HTERT RPE-1 (cell line): ENCODE measurements around the gene PSMC5.
"Not testable (repeated sequence)": the region's sequence is repeated elsewhere in the genome, so short reads cannot be mapped to it uniquely, and the experiment has no call there.

ENCODE experiments used
- in situ Hi-C: fragments of 300-500 bp; cut with MboI; formaldehyde crosslinking; loops from 4 replicates; pipeline ENCODE4 v1.14.3; 2020; ENCODE audit warnings: low sequenced_read_pairs

The PSMC5 gene

GRCh38 chr17:63827002-63827800, at the start of gene PSMC5, which contains the start of gene FTSJ3:
PSMC5 (plus strand) TSS chr17:63827431; CDS start chr17:63827491, 60 bp downstream.
FTSJ3 (minus strand) TSS chr17:63827663; CDS start chr17:63826902, 761 bp downstream.
- in situ Hi-C loops, result no loop called here

- in situ Hi-C loops, result no loop called here
Measured at GRCh38 chr17:63780507-63780906, 46.7 kb upstream of the PSMC5 start.

DNA sequence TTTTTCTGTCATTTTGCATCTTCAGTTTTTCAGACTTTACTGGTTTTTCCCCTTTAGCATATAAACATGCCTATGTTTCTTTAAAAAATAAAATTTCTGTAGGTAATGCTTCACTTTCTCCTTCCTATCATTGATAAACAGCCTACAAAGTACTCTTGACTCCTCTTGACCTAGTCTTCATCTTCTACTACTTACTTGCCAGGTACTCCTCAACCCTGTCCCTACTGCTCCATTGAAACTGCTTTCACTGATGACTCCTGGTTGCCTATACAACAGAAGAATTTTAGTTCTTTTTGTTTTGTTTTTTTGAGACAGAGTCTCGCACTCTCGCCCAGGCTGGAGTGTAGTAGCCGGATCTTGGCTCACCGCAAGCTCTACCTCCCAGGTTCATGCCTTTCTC, 46.3 kb upstream of the PSMC5 start:
- in situ Hi-C loops, result no loop called here

- in situ Hi-C loops, result no loop called here
Measured at GRCh38 chr17:63783522-63783921, 43.7 kb upstream of the PSMC5 start.

- in situ Hi-C loops, result no loop called here
Measured at GRCh38 chr17:63785556-63785955, 41.7 kb upstream of the PSMC5 start.

GRCh38 chr17:63786117-63786516, 41.1 kb upstream of the PSMC5 start:
- in situ Hi-C loops, result no loop called here

- in situ Hi-C loops, result no loop called here
Measured at GRCh38 chr17:63786971-63787711, 40.1 kb upstream of the PSMC5 start.

DNA sequence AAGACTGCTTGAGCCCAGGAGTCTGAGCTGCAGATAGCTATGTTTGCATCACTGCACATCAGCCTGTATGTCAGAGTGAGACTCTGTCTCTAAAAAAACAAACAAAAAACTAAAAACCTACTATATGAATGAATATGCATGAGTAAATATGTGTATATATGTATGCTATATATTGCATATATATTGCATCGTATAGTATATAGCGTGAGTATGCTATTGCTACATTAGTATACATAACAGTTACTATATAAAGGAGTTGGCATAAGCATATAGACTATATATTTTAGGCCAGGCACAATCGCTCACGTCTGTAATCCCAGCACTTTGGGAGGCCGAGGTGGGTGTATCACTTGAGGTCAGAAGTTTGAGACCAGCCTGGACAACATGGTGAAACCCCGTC, 37.2 kb upstream of the PSMC5 start:
- in situ Hi-C loops, result no loop called here

DNA sequence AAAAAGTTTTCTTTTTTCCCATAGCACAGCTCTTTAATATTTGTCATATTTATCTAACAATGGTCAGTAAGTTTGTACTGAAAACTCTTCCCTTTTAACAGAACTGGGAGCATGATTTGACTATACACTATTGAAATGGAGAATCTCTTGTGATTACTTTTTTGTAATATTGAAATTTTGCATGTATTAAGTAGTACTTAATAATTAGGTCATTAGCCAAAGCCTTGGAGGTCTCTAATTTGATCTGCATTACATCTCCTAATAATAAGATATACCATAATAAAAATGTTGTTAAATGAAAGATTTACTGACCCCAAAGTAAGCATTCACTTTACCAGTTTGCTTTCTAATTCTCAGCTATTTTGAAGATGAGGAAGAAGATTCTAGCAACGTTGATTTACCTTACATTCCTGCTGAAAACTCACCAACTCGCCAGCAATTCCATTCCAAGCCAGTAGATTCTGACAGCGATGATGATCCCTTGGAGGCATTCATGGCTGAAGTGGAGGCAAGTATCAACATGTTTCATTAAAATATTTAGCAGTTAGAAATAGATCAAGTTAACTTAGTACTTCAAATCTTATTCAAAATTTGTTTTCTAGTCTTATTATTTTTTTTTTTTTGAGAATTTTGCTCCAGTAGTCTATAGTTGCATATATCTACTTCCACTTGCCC, 35.0 kb upstream of the PSMC5 start:
- in situ Hi-C loops, result no loop called here

GRCh38 chr17:63796375-63796774, 30.9 kb upstream of the PSMC5 start:
- in situ Hi-C loops, result not testable (repeated sequence)

DNA sequence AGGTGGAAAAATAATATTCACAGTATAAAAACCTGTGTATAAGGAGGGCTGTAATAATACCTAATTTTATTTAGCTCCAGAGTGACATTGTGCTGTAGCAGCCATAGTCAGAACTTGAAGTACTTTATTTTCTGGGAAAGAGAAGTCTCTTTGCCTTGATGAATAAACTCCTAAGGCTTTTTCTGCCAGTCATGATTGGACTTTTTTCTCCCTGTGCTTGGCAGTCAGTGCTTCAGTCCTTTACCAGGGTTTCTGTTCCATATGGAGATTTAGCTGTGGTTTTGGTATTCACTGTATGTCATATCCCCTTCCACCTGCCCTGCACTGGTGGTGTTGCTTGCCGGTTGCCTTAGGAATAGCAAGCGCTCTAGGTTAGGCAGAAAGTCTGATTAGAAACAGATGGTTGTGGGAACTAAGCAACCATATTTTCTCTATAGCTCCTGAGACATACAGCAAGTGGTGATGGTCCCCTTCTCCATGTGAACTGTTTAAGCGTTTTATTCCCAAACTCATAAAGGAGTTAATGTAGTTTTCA, 28.6 kb upstream of the PSMC5 start:
- in situ Hi-C loops, result no loop called here

DNA sequence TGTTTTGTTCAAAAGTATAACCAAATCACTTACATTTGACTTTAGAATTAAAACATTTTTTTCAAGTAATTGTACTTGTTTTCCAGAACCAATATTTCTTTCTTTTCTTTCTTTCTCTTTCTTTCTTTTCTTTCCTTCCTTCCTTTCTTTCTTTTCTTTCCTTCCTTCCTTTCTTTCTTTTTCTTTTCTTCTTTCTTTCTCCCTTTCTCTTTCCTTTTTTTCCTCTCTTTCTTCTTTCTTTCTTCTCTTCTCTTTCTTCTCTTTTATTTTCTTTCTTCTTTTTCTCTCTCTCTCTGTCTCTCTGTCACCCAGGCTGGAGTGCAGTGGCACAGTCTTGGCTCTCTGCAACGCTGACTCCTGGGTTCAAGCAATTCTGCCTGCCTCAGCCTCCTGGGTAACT, 26.4 kb upstream of the PSMC5 start:
- in situ Hi-C loops, result no loop called here

DNA sequence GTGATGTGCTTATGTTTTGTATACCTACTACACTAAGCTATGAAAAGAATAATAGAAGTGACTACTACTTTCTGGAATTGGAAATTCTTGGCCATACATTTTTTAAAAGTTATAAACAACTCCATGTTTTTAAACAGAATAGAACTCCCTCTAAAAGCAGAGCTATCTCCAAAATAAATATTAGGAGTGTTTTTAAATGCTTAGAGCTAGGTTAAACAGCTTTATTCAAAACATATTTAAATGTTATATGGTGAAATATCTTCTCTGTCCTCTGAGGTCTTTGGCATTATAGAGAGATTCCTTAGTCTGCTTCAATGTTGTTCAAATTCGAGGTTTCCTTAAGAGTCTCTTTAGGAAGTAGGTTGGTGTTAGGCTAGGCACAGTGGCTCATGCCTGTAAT, 22.9 kb upstream of the PSMC5 start:
- in situ Hi-C loops, result no loop called here

DNA sequence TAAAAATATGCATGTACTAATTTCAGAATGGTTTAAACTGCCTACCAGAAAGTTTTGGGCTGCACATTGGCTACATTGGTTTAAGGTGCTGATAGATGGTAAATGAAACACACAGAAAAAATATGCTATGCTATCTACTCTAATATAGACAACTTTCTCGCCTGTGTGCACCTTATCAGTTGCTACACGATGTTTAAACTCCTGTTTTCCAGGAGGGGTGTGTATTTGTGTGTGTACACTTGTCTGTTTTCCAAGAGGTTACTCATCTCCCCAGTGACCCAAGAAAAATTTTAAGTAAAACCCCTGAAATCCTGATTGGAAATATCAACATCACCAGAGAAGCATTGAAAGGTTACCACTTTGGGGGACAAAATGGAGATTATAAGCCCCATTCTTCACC, 21.6 kb upstream of the PSMC5 start:
- in situ Hi-C loops, result no loop called here

- in situ Hi-C loops, result no loop called here
Measured at GRCh38 chr17:63809970-63810369, 17.3 kb upstream of the PSMC5 start.

- in situ Hi-C loops, result no loop called here
Measured at GRCh38 chr17:63816123-63816522, 11.1 kb upstream of the PSMC5 start.

DNA sequence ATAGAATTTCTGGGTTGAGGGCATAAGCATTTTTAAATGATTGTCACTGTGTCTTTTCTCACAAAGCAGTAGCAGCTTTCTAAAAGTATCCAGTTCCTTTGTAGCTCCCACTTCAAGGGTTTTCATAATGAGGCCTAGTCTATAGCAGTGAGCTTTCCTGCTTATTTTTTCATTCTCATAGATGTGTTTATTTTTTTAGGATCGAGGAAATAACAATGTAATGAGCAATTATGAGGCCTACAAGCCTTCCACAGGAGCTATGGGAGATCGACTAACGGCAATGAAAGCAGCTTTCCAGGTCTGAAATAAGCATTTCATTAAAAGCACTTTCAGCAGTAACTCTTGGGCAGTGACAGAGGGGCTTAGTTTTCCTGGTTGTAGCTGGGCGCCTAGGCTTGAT, 10.6 kb upstream of the PSMC5 start:
- in situ Hi-C loops, result no loop called here

DNA sequence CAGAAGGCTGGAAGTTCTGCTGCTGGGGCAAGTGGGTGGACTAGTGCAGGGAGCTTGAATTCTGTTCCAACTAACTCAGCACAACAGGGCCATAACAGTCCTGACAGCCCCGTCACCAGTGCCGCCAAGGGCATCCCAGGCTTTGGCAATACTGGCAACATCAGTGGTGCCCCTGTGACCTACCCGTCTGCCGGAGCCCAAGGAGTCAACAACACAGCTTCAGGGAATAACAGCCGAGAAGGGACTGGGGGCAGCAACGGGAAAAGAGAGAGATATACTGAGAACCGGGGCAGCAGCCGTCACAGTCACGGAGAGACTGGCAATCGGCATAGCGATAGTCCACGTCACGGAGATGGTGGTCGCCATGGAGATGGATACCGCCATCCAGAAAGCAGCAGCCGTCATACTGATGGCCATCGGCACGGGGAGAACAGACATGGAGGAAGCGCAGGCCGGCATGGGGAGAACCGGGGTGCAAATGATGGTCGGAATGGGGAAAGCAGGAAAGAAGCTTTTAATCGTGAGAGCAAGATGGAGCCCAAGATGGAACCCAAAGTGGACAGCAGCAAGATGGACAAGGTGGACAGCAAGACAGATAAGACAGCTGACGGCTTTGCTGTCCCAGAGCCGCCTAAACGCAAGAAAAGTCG, 9.4 kb upstream of the PSMC5 start:
- in situ Hi-C loops, result no loop called here

DNA sequence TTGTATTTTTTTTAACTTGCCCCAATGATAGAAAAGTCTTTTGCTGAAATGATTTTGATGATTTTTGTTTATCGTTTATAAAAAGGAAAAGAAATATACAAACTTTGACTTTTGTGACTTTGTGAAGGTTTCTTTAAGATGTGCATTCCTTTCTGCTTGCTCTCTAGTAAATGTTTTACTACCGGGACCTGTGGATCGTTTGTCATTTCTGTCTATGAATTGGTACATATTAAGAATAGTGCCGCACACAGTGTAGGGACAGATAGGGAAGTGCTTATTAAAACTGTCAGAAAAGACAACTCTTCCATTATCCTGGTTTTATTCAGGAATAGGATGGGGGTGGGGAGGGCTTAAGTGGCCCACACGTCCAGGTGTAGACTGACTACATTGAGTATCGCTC, 8.1 kb upstream of the PSMC5 start:
- in situ Hi-C loops, result no loop called here

DNA sequence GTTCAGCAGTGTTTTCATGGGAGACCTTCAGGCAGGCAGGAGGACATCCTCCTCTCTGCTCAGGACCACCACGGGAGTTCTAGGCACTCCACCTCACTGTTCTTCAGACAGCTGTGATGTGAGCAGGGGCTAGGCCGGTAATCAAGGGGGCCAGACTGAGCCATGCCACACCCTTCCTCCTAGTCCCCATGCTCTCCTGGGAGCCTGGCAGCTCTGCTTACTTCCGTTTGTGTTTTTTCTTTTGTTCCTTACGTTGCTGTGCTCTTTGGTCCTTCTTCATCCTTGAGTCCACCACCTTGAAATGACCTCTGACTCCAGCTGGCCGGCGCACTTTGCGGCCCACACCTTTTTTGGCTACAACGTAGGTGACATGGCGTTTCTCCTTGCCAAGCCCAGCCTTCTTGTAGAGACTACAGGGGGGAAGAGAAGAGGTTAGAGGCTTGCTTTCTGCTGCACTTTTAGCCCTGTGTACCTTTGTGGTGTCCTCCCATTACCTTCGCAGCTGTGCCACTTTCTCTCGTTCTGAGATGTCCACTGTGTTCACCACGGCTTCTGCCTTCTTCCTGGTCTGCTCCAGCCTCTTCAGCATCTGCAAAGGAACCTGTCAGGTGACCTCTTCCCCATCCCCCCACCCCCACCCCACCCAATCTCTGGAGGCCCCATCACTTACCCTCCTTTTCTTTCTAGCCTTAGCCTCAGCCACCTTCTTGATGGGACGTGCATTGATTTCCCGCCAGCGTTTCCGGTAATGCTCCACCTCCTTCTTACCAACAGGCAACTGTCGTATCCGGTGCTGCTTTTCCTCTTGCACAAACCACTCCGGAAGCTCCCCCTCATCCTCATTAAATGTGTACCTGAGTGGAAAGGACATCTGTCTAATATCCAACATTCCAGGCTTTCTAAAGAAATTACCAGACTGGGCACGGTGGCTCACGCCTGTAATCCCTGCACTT, 7.4 kb upstream of the PSMC5 start:
- in situ Hi-C loops, result no loop called here
